Central memory CD8-positive, alpha-beta T cell (primary cell): Measurements from ENCODE around the gene LMF1.

Source experiments
- ATAC-seq: fragments of 150-1000 bp; cut with Tn5 transposase; replicated peaks from 2 replicates; pipeline ENCODE4 v1.10.0; 2022; ENCODE audit warnings: mild to moderate bottlenecking, moderate FRiP score, moderate number of reproducible peaks; ENCODE audit not compliant: poor library complexity, severe bottlenecking; ENCODE audit errors: extremely low read depth
- DNase-seq, 2 donors: peaks; one replicate each; pipeline ENCODE4 v3.0.0; 2021; ENCODE audit warnings: low spot score in 2 of 2
- H3K27ac Mint-ChIP-seq: one replicate; pipeline ENCODE4 v1.8.0; 2022; ENCODE audit warnings: low read depth, mild to moderate bottlenecking, moderate library complexity, mixed read lengths
- H3K27me3 Mint-ChIP-seq: one replicate; pipeline ENCODE4 v1.8.0; 2022; ENCODE audit warnings: mixed read lengths
- H3K36me3 Mint-ChIP-seq: one replicate; pipeline ENCODE4 v1.8.0; 2022; ENCODE audit warnings: mild to moderate bottlenecking, moderate library complexity, mixed read lengths; ENCODE audit not compliant: insufficient read depth
- H3K4me1 Mint-ChIP-seq: one replicate; pipeline ENCODE4 v1.8.0; 2022; ENCODE audit warnings: mixed read lengths
- H3K4me3 Mint-ChIP-seq: one replicate; pipeline ENCODE4 v1.8.0; 2022; ENCODE audit warnings: mild to moderate bottlenecking, moderate library complexity, mixed read lengths
- H3K9me3 Mint-ChIP-seq: one replicate; pipeline ENCODE4 v1.8.0; 2022; ENCODE audit warnings: mixed read lengths

Gene LMF1

GRCh38 chr16:852451-853185 lies 118.2 kb downstream of the LMF1 start:
- H3K9me3 Mint-ChIP-seq = no peaks in the 10 kb centered on the region
- no peak overlapping the region for H3K4me3 Mint-ChIP-seq
- ATAC-seq (no peak), DNase-seq (no peak)
- no peaks in the 10 kb centered on the region for H3K27me3 Mint-ChIP-seq
- H3K27ac Mint-ChIP-seq = no peak overlapping the region
- peaks cover 6% of the 10 kb centered on the region for H3K36me3 Mint-ChIP-seq
- H3K4me1 Mint-ChIP-seq = no peaks in the 10 kb centered on the region

GRCh38 chr16:851871-852270 lies 118.9 kb downstream of the LMF1 start:
- ATAC-seq (no peak), DNase-seq (no peak)
- no peak overlapping the region for H3K4me3 Mint-ChIP-seq
- no peak overlapping the region for H3K27ac Mint-ChIP-seq
- no peaks in the 10 kb centered on the region for H3K9me3 Mint-ChIP-seq
- H3K27me3 Mint-ChIP-seq = no peaks in the 10 kb centered on the region
- H3K36me3 Mint-ChIP-seq = peaks cover 6% of the 10 kb centered on the region
- no peaks in the 10 kb centered on the region for H3K4me1 Mint-ChIP-seq

GRCh38 chr16:851209-851810 lies 119.5 kb downstream of the LMF1 start:
- no peaks in the 10 kb centered on the region for H3K4me1 Mint-ChIP-seq
- peaks cover 6% of the 10 kb centered on the region for H3K36me3 Mint-ChIP-seq
- H3K9me3 Mint-ChIP-seq = no peaks in the 10 kb centered on the region
- DNase-seq = no peak
- no peaks in the 10 kb centered on the region for H3K27me3 Mint-ChIP-seq
- no peak overlapping the region for H3K4me3 Mint-ChIP-seq
- ATAC-seq = no peak
- H3K27ac Mint-ChIP-seq = no peak overlapping the region

GRCh38 chr16:850668-851067 lies 120.1 kb downstream of the LMF1 start:
- Mint-ChIP-seq H3K4me3 (no peak overlapping the region), H3K9me3 (no peaks in the 10 kb centered on the region), H3K36me3 (peaks cover 6% of the 10 kb centered on the region), H3K27ac (no peak overlapping the region), H3K27me3 (no peaks in the 10 kb centered on the region), H3K4me1 (no peaks in the 10 kb centered on the region)
- ATAC-seq (no peak), DNase-seq (no peak)

GRCh38 chr16:848510-849253 lies 122.1 kb downstream of the LMF1 start:
- H3K36me3 Mint-ChIP-seq = peaks cover 4% of the 10 kb centered on the region
- no peak overlapping the region for H3K4me3 Mint-ChIP-seq
- no peaks in the 10 kb centered on the region for H3K9me3 Mint-ChIP-seq
- H3K27ac Mint-ChIP-seq = no peak overlapping the region
- ATAC-seq (no peak), DNase-seq (no peak)
- H3K27me3 Mint-ChIP-seq = no peaks in the 10 kb centered on the region
- no peaks in the 10 kb centered on the region for H3K4me1 Mint-ChIP-seq

- ATAC-seq = no peak
- no peak overlapping the region for H3K27ac Mint-ChIP-seq
- H3K9me3 Mint-ChIP-seq = no peaks in the 10 kb centered on the region
- no peaks in the 10 kb centered on the region for H3K4me1 Mint-ChIP-seq
- DNase-seq = no peak
- no peak overlapping the region for H3K4me3 Mint-ChIP-seq
- H3K36me3 Mint-ChIP-seq = peaks cover 4% of the 10 kb centered on the region
- no peaks in the 10 kb centered on the region for H3K27me3 Mint-ChIP-seq
These were observed 122.9 kb downstream of the LMF1 start for GRCh38 chr16:847681-848445.

- Mint-ChIP-seq H3K27me3 (no peaks in the 10 kb centered on the region), H3K36me3 (peaks cover 4% of the 10 kb centered on the region), H3K9me3 (no peaks in the 10 kb centered on the region), H3K4me1 (no peaks in the 10 kb centered on the region), H3K27ac (no peak overlapping the region), H3K4me3 (no peak overlapping the region)
- DNase-seq (no peak), ATAC-seq (no peak)
These were observed 123.6 kb downstream of the LMF1 start for GRCh38 chr16:847151-847550.

GRCh38 chr16:845351-845745 lies 125.4 kb downstream of the LMF1 start:
- no peak overlapping the region for H3K27ac Mint-ChIP-seq
- peaks cover 3% of the 10 kb centered on the region for H3K36me3 Mint-ChIP-seq
- H3K27me3 Mint-ChIP-seq = no peaks in the 10 kb centered on the region
- ATAC-seq (no peak), DNase-seq (no peak)
- no peaks in the 10 kb centered on the region for H3K4me1 Mint-ChIP-seq
- H3K4me3 Mint-ChIP-seq = no peak overlapping the region
- H3K9me3 Mint-ChIP-seq = no peaks in the 10 kb centered on the region

- no peak for DNase-seq
- peaks cover 1% of the 10 kb centered on the region for H3K36me3 Mint-ChIP-seq
- H3K4me3 Mint-ChIP-seq = no peak overlapping the region
- H3K27ac Mint-ChIP-seq = peak overlapping the region; percentile 59
- no peaks in the 10 kb centered on the region for H3K9me3 Mint-ChIP-seq
- no peaks in the 10 kb centered on the region for H3K27me3 Mint-ChIP-seq
- no peak for ATAC-seq
- H3K4me1 Mint-ChIP-seq = no peaks in the 10 kb centered on the region
These were observed 126.0 kb downstream of the LMF1 start for GRCh38 chr16:844638-845350.

- H3K36me3 Mint-ChIP-seq = peaks cover 2% of the 10 kb centered on the region
- H3K9me3 Mint-ChIP-seq = no peaks in the 10 kb centered on the region
- H3K27ac Mint-ChIP-seq = no peak overlapping the region
- no peak for DNase-seq
- H3K4me3 Mint-ChIP-seq = no peak overlapping the region
- no peaks in the 10 kb centered on the region for H3K4me1 Mint-ChIP-seq
- ATAC-seq = no peak
- H3K27me3 Mint-ChIP-seq = no peaks in the 10 kb centered on the region
These were observed 127.0 kb downstream of the LMF1 start for GRCh38 chr16:843771-844170.

- DNase-seq (no peak), ATAC-seq (no peak)
- no peaks in the 10 kb centered on the region for H3K9me3 Mint-ChIP-seq
- no peak overlapping the region for H3K27ac Mint-ChIP-seq
- no peaks in the 10 kb centered on the region for H3K4me1 Mint-ChIP-seq
- peaks cover 2% of the 10 kb centered on the region for H3K36me3 Mint-ChIP-seq
- H3K4me3 Mint-ChIP-seq = no peak overlapping the region
- H3K27me3 Mint-ChIP-seq = no peaks in the 10 kb centered on the region
These were observed 127.8 kb downstream of the LMF1 start for GRCh38 chr16:842711-843560.
